GM12873 (cell line): ENCODE results near the gene GPR65.

ENCODE experiments used
- TF ChIP-seq, protein P1 (sequence below): IDR thresholded peaks from 2 replicates; pipeline ENCODE4 v1.5.1; 2012; ENCODE audit warnings: low read depth, mild to moderate bottlenecking, moderate library complexity, low read length, control low read depth; ENCODE audit not compliant: insufficient read depth; ENCODE audit errors: missing control alignments

The GPR65 gene

DNA sequence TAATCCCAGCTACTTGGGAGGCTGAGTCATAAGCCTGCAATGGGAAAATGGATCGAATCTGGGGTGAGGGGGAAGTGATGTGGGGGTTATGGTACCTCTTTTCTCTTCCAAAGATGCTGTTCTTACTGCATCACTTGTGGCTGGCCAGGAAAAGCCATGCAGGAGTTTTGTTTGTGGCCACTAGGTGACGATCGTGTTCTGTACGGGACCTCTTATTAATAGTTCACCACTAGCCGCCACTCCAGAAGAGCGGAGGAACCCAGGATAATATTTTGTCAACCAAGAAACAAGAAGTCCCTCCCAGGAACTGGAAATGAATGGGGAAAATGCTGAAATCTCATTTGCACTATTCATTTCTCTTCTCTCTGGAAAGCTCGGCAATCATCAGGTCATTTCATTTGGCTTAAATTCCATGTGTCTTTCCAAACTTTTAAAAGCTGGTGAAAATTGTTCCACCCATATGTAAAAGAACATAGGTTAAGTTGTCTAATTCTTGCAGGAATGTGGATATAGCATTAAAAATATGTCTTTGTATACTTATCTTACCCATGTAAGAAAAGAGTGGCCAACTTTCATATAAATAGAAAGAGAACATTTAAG lies 8.9 kb downstream of the GPR65 start:
- TF ChIP-seq, protein P1, sequence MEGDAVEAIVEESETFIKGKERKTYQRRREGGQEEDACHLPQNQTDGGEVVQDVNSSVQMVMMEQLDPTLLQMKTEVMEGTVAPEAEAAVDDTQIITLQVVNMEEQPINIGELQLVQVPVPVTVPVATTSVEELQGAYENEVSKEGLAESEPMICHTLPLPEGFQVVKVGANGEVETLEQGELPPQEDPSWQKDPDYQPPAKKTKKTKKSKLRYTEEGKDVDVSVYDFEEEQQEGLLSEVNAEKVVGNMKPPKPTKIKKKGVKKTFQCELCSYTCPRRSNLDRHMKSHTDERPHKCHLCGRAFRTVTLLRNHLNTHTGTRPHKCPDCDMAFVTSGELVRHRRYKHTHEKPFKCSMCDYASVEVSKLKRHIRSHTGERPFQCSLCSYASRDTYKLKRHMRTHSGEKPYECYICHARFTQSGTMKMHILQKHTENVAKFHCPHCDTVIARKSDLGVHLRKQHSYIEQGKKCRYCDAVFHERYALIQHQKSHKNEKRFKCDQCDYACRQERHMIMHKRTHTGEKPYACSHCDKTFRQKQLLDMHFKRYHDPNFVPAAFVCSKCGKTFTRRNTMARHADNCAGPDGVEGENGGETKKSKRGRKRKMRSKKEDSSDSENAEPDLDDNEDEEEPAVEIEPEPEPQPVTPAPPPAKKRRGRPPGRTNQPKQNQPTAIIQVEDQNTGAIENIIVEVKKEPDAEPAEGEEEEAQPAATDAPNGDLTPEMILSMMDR = peak; percentile 92

- TF ChIP-seq, protein P1 = no peak
Measured at GRCh38 chr14:88016768-88017167, 11.8 kb downstream of the GPR65 start.

DNA sequence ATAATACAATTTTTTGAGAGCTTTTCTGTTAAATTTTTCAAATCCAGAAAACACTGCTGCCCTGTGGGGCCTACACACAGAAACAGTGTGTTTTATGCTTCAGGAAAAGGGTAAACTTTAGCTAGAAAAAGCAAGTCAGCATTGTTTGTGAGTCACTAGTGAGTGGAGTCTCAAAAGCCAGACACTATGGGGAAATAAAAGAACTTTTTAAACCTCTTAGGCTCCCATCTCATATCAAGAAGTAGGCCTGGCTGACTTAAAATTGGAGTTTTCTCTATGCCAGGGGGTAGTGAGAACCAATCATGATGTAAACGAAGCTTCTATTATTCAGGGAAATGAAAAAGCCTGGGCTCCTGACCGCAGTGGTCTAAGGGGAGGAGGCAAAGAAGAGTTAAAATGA lies 12.6 kb downstream of the GPR65 start:
- TF ChIP-seq, protein P1 = no peak

GRCh38 chr14:88023658-88024187 lies 18.8 kb downstream of the GPR65 start:
- TF ChIP-seq, protein P1 = no peak

DNA sequence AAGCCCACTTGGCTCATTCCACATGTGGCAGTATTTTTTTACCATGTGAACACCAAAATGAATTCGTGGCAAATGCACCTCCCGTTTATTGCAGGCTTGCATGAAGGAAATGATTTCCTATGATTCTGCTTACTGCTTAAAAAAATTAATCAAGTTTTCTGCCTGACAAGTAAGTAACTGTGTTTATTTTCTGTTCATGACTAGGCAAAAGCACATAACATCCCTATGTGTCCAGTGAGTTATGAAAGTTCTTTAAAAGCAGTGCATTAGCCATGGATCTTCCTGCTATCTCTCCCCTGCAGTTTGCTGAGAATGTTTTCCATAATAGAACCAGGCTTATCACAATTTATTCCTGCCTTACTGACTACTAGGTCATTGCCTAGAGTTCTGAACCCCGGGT lies 20.4 kb downstream of the GPR65 start:
- TF ChIP-seq, protein P1 = no peak

- TF ChIP-seq, protein P1 = no peak
Measured at GRCh38 chr14:88026890-88027289, 22.0 kb downstream of the GPR65 start.

DNA sequence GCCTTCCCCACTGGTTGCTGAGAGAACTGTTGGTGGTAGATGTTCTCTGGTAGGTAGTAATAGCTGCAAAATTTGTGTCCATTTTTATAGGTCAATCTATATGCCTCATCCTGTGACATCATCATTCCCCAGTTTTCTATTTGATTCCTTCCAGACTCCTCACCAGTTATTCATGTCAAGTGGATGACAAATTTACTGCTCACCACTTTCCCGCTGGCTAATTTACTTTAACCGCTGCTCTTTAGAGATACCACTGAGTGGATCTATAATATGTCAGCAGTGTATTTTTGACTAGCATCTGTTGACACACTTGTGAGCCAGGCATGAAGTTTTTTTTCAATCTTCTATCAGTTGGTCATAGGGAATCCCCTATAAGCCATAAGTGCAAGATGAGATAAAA lies 24.6 kb downstream of the GPR65 start:
- TF ChIP-seq, protein P1 = no peak
